Liver (tissue), 9 donors: ENCODE measurements around the gene VEGFB. TPM values are rescaled to one million over a fixed set of nuclear protein-coding genes. Genes with fewer than 3 reads are reported as not detected.

ENCODE experiments used
- DNase-seq: peaks from one replicate; pipeline ENCODE4 v3.0.0-alpha.2; 2017; ENCODE audit warnings: low spot score
- H3K27ac ChIP-seq, 2 donors: one replicate each; pipeline ENCODE4 v1.7.0; 2013; ENCODE audit warnings: inconsistent platforms in 2 of 2, low read length in 2 of 2, control low read depth in 1 of 2, low read depth in 1 of 2, mild to moderate bottlenecking in 1 of 2
- H3K27me3 ChIP-seq, 4 donors: one replicate each; pipeline versions ENCODE4 v1.6.1 to v1.7.0; 2013; ENCODE audit warnings: low read length in 3 of 4, inconsistent platforms in 1 of 4, mild to moderate bottlenecking in 1 of 4, moderate library complexity in 1 of 4; ENCODE audit not compliant: control insufficient read depth in 4 of 4, insufficient read depth in 4 of 4
- H3K36me3 ChIP-seq, 4 donors: one replicate each; pipeline versions ENCODE4 v1.6.1 to v1.7.0; 2013; ENCODE audit warnings: low read length in 3 of 4, mild to moderate bottlenecking in 3 of 4, low read depth in 1 of 4, moderate library complexity in 1 of 4; ENCODE audit not compliant: control insufficient read depth in 4 of 4, insufficient read depth in 3 of 4
- H3K4me1 ChIP-seq, 4 donors: one replicate each; pipeline versions ENCODE4 v1.6.1 to v1.7.0; 2013; ENCODE audit warnings: low read length in 3 of 4, mild to moderate bottlenecking in 3 of 4, moderate library complexity in 1 of 4; ENCODE audit not compliant: control insufficient read depth in 4 of 4, insufficient read depth in 4 of 4
- H3K4me3 ChIP-seq, 3 donors: one replicate each; pipeline versions ENCODE4 v1.6.1 to v1.7.0; 2013; ENCODE audit warnings: low read length in 3 of 3, control low read depth in 1 of 3, low read depth in 1 of 3, mild to moderate bottlenecking in 1 of 3
- H3K9ac ChIP-seq, 2 donors: one replicate each; pipeline ENCODE4 v1.7.0; 2013; ENCODE audit warnings: low read length in 2 of 2, mild to moderate bottlenecking in 2 of 2, moderate library complexity in 2 of 2, control low read depth in 1 of 2, low read depth in 1 of 2
- H3K9me3 ChIP-seq, 4 donors: one replicate each; pipeline versions ENCODE4 v1.6.1 to v1.7.0; 2013; ENCODE audit warnings: low read length in 3 of 4; ENCODE audit not compliant: control insufficient read depth in 4 of 4
- ATF3 ChIP-seq: IDR thresholded peaks from 2 replicates; pipeline ENCODE4 v1.6.1; 2016; ENCODE audit warnings: antibody characterized with exemption
- CTCF ChIP-seq: fragments of 150-350 bp; IDR thresholded peaks from 2 replicates; pipeline ENCODE4 v1.5.1; 2017; ENCODE audit warnings: improper control_type of control experiment, low read depth, low read length; ENCODE audit not compliant: missing input control
- EGR1 ChIP-seq, 2 donors: IDR thresholded peaks; 2 replicates each; pipeline ENCODE4 v1.6.1; 2016 to 2018; ENCODE audit warnings: antibody characterized with exemption in 2 of 2, low read depth in 2 of 2
- FOXA1 ChIP-seq: IDR thresholded peaks from 2 replicates; pipeline ENCODE4 v1.6.1; 2016; ENCODE audit warnings: antibody characterized with exemption
- FOXA2 ChIP-seq: IDR thresholded peaks from 2 replicates; pipeline ENCODE4 v1.6.1; 2016; ENCODE audit warnings: antibody characterized with exemption
- GABPA ChIP-seq, 2 donors: IDR thresholded peaks in 1 of 2; conservative IDR thresholded peaks in 1 of 2; 2 replicates each; pipeline ENCODE4 v1.6.1; 2016; ENCODE audit warnings: antibody characterized with exemption in 2 of 2, mild to moderate bottlenecking in 1 of 2, moderate library complexity in 1 of 2
- HNF4A ChIP-seq, 2 donors: conservative IDR thresholded peaks; 2 replicates each; pipeline ENCODE4 v1.6.1; 2016; ENCODE audit warnings: antibody characterized with exemption in 2 of 2, mild to moderate bottlenecking in 2 of 2
- HNF4G ChIP-seq: IDR thresholded peaks from 2 replicates; pipeline ENCODE4 v1.6.1; 2016; ENCODE audit warnings: antibody characterized with exemption
- JUND ChIP-seq, 2 donors: IDR thresholded peaks; 2 replicates each; pipeline ENCODE4 v1.6.1; 2016; ENCODE audit warnings: antibody characterized with exemption in 2 of 2
- MAX ChIP-seq: IDR thresholded peaks from 2 replicates; pipeline ENCODE4 v1.6.1; 2016; ENCODE audit warnings: antibody characterized with exemption
- NR2F2 ChIP-seq: IDR thresholded peaks from 2 replicates; pipeline ENCODE4 v1.6.1; 2016; ENCODE audit warnings: antibody characterized with exemption
- RAD21 ChIP-seq, 2 donors: IDR thresholded peaks; 2 replicates each; pipeline ENCODE4 v1.6.1; 2016; ENCODE audit warnings: antibody characterized with exemption in 2 of 2, mild to moderate bottlenecking in 2 of 2
- REST ChIP-seq: IDR thresholded peaks from 2 replicates; pipeline ENCODE4 v1.6.1; 2016; ENCODE audit warnings: antibody characterized with exemption, mild to moderate bottlenecking
- RXRA ChIP-seq, 2 donors: IDR thresholded peaks; 2 replicates each; pipeline ENCODE4 v1.6.1; 2017 to 2018; ENCODE audit warnings: antibody characterized with exemption in 2 of 2, mild to moderate bottlenecking in 1 of 2
- SP1 ChIP-seq: IDR thresholded peaks from 2 replicates; pipeline ENCODE4 v1.6.1; 2018; ENCODE audit warnings: antibody characterized with exemption, mild to moderate bottlenecking
- TAF1 ChIP-seq: conservative IDR thresholded peaks from 2 replicates; pipeline ENCODE4 v1.6.1; 2016; ENCODE audit warnings: antibody characterized with exemption, mild to moderate bottlenecking
- YY1 ChIP-seq: IDR thresholded peaks from 2 replicates; pipeline ENCODE4 v1.6.1; 2016; ENCODE audit warnings: antibody characterized with exemption, mild to moderate bottlenecking
- ZBTB33 ChIP-seq: IDR thresholded peaks from 2 replicates; pipeline ENCODE4 v1.6.1; 2016; ENCODE audit warnings: antibody characterized with exemption
- WGBS: extraction: QIAGEN DNeasy Blood & Tissue Kit; methylation state at CpG from one replicate; pipeline ENCODE4 v1.1.7; 2013; 5-methylcytosine and 5-hydroxymethylcytosine counted together
- polyA plus RNA-seq, 2 donors: library from polyadenylated mRNA; stranded (reverse) in 1 of 2; unstranded in 1 of 2; fragments of 200-250 nt in 1 of 2; fragments of >200 nt in 1 of 2; fragmentation: Nextera tagmentation in 1 of 2; extraction: Ambion mirVana in 1 of 2; gene quantifications; one replicate each; pipeline versions ENCODE4 v1.2.1 to v1.2.3, GENCODE V29; 2013 to 2015
- total RNA-seq, 2 donors: library from RNA; depleted of rRNA; stranded (reverse); fragments of >200 nt; gene quantifications; one replicate each; pipeline ENCODE4 v1.2.3, GENCODE V29; 2014
- donor health status: healthy.
- donor health status: healthy.
- donor health status: healthy.
- donor health status: healthy.
- donor health status: healthy.

The VEGFB gene
- total and polyA plus RNA-seq, 4 donors: 3.6 to 17.3 (median 10.7) TPM

- Histone ChIP-seq H3K36me3 (no peaks in the 10 kb centered on the region), H3K9me3 (no peaks in the 10 kb centered on the region), H3K27ac (peak overlapping the region; percentile 88 to 92), H3K27me3 (no peaks in the 10 kb centered on the region), H3K4me3 (peak overlapping the region; percentile 67 to 79 (median 79)), H3K4me1 (peaks cover 17 to 53% (median 33%) of the 10 kb centered on the region in 4 donors), H3K9ac (peak overlapping the region; percentile 27 to 80)
- no peak for DNase-seq
- WGBS: 48% methylated on average over 13 of the region's 13 CpGs
- no peak for TF ChIP-seq RXRA (IDR thresholded peaks at IDR 0.05)
- TF ChIP-seq HNF4A (conservative IDR thresholded peaks at IDR 0.05): no peak
- no peak for TF ChIP-seq SP1
- TF ChIP-seq REST: no peak
- TF ChIP-seq HNF4G: no peak
- TF ChIP-seq TAF1: no peak
- TF ChIP-seq ATF3: no peak
- TF ChIP-seq RAD21 (IDR thresholded peaks at IDR 0.05): no peak
- no peak for TF ChIP-seq JUND (IDR thresholded peaks at IDR 0.05)
- no peak for TF ChIP-seq GABPA (IDR thresholded peaks at IDR 0.05 in 1 of 2, conservative IDR thresholded peaks at IDR 0.05 in 1 of 2)
- no peak for TF ChIP-seq MAX
- no peak for TF ChIP-seq NR2F2
- TF ChIP-seq FOXA1: no peak
- TF ChIP-seq FOXA2: no peak
- no peak for TF ChIP-seq ZBTB33
- TF ChIP-seq CTCF: no peak
- no peak for TF ChIP-seq EGR1 (IDR thresholded peaks at IDR 0.05; ENCODE audit: low read depth in 2 of 2)
- TF ChIP-seq YY1: no peak
Measured at GRCh38 chr11:64229744-64230170, 4.6 kb upstream of the VEGFB start.
